Kidney (tissue), 14 donors: ENCODE data around the gene BTN1A1. TPM values are rescaled to one million over a fixed set of nuclear protein-coding genes. Genes with fewer than 3 reads are reported as not detected.
"Not testable (repeated sequence)": the region's sequence is repeated elsewhere in the genome, so short reads cannot be mapped to it uniquely, and the experiment has no call there.

Source experiments
- DNase-seq, 5 donors: peaks; one replicate each; pipeline ENCODE4 v3.0.0-alpha.2; 2013 to 2020
- FAIRE-seq: peaks from 2 replicates; lab custom pipeline; 2012; peaks lifted over from hg19 to GRCh38; lab: Jason Lieb, UNC
- H3K27ac ChIP-seq, 2 donors: one replicate each; pipeline ENCODE4 v1.7.0; 2013; ENCODE audit warnings: low read depth in 2 of 2, low read length in 2 of 2, inconsistent platforms in 1 of 2
- H3K27me3 ChIP-seq: one replicate; pipeline ENCODE4 v1.7.1; 2013; ENCODE audit warnings: low read length, inconsistent platforms; ENCODE audit not compliant: control insufficient read depth, insufficient read depth
- H3K36me3 ChIP-seq, 3 donors: one replicate each; pipeline versions ENCODE4 v1.7.0 to v1.7.1; 2013; ENCODE audit warnings: low read length in 3 of 3, control low read depth in 1 of 3, inconsistent platforms in 1 of 3; ENCODE audit not compliant: insufficient read depth in 3 of 3, control insufficient read depth in 2 of 3
- H3K4me1 ChIP-seq, 3 donors: one replicate each; pipeline versions ENCODE4 v1.7.0 to v1.7.1; 2013; ENCODE audit warnings: low read length in 3 of 3, inconsistent platforms in 1 of 3, low read depth in 1 of 3; ENCODE audit not compliant: control insufficient read depth in 2 of 3, insufficient read depth in 2 of 3
- H3K4me3 ChIP-seq, 3 donors: one replicate each; pipeline versions ENCODE4 v1.7.0 to v1.8.1; 2013; ENCODE audit warnings: low read length in 3 of 3, control low read depth in 1 of 3, inconsistent platforms in 1 of 3
- H3K9ac ChIP-seq, 3 donors: one replicate each; pipeline versions ENCODE4 v1.7.0 to v1.7.1; 2013; ENCODE audit warnings: low read length in 3 of 3, control low read depth in 1 of 3, inconsistent platforms in 1 of 3
- H3K9me3 ChIP-seq, 3 donors: one replicate each; pipeline versions ENCODE4 v1.7.0 to v1.7.1; 2013; ENCODE audit warnings: low read length in 3 of 3, control low read depth in 1 of 3, inconsistent platforms in 1 of 3; ENCODE audit not compliant: control insufficient read depth in 2 of 3, insufficient read depth in 1 of 3
- CTCF ChIP-seq: IDR thresholded peaks from 3 replicates; pipeline ENCODE4 v1.5.1; 2012; ENCODE audit warnings: mild to moderate bottlenecking, moderate library complexity, borderline replicate concordance; ENCODE audit not compliant: insufficient read depth; ENCODE audit errors: extremely low read depth
- intact Hi-C: fragments of 100-400 bp; cut with DNase I; formaldehyde crosslinking; loops from one replicate; pipeline ENCODE4 v1.11.1; 2022
- polyA plus RNA-seq: library from polyadenylated mRNA; stranded (reverse); fragments of 350-450 nt; fragmentation: Illumina TruSeq; extraction: RNeasy Lipid Tissue Mini Kit (QIAGEN cat#74804); gene quantifications from one replicate; pipeline ENCODE4 v1.2.3, GENCODE V29; 2014; ENCODE audit warnings: low read depth, low replicate concordance; ENCODE audit not compliant: insufficient read depth
- total RNA-seq: library from RNA; stranded (reverse); fragmentation: NEBNext Ultra II Directional; extraction: Animal tissue kit (Norgen Biotek cat#: 25700); gene quantifications from one replicate; pipeline ENCODE4 v1.2.1, GENCODE V29; 2021
- donor health status: control.
- donor health status: control.
- donor health status: control.
- donor health status: control.
- donor health status: control.
- donor health status: DM: yes; HTN: yes; CAD: no.
- donor health status: Normal renal cell carcinoma (clear cell type).

The BTN1A1 gene
- total and polyA plus RNA-seq, 2 donors from 2014 or later: 0.09 TPM; not detected in 1

GRCh38 chr6:26507658-26508057 is 7.6 kb downstream of the BTN1A1 start:
- H3K4me3 ChIP-seq: no peak overlapping the region
- H3K36me3 ChIP-seq: no peaks in the 10 kb centered on the region
- no peak overlapping the region for H3K9ac ChIP-seq
- H3K27ac ChIP-seq: no peak overlapping the region
- H3K27me3 ChIP-seq: peaks cover under 1% of the 10 kb centered on the region
- no peaks in the 10 kb centered on the region for H3K9me3 ChIP-seq
- intact Hi-C loops: no loop called here
- FAIRE-seq (no peak), DNase-seq (no peak)
- H3K4me1 ChIP-seq: no peaks in the 10 kb centered on the region
- TF ChIP-seq CTCF: no peak

- H3K9ac ChIP-seq, H3K9me3 ChIP-seq, intact Hi-C loops, DNase-seq, H3K36me3 ChIP-seq, FAIRE-seq, H3K27ac ChIP-seq, H3K4me1 ChIP-seq, H3K27me3 ChIP-seq, H3K4me3 ChIP-seq: not testable (repeated sequence)
Observed at GRCh38 chr6:26511033-26511432, 10.9 kb downstream of the BTN1A1 start.

GRCh38 chr6:26514984-26515383 is 14.9 kb downstream of the BTN1A1 start:
- intact Hi-C loops: no loop called here
- FAIRE-seq (no peak), DNase-seq (no peak)
- H3K27me3 ChIP-seq: no peaks in the 10 kb centered on the region
- no peak overlapping the region for H3K27ac ChIP-seq
- H3K4me3 ChIP-seq: no peak overlapping the region
- no peaks in the 10 kb centered on the region for H3K4me1 ChIP-seq
- no peaks in the 10 kb centered on the region for H3K9me3 ChIP-seq
- H3K9ac ChIP-seq: no peak overlapping the region
- H3K36me3 ChIP-seq: no peaks in the 10 kb centered on the region
- TF ChIP-seq CTCF: no peak

- Histone ChIP-seq H3K9ac (no peak overlapping the region), H3K36me3 (no peaks in the 10 kb centered on the region), H3K4me1 (no peaks in the 10 kb centered on the region), H3K27ac (no peak overlapping the region), H3K9me3 (no peaks in the 10 kb centered on the region), H3K27me3 (no peaks in the 10 kb centered on the region), H3K4me3 (no peak overlapping the region)
- FAIRE-seq (no peak), DNase-seq (peak in 1 of 5 donors; percentile 18)
- intact Hi-C loops: no loop called here
- TF ChIP-seq CTCF: no peak
Observed at GRCh38 chr6:26516481-26517427, 16.7 kb downstream of the BTN1A1 start.
